Measurements from ENCODE around the gene SPATC1L.

The SPATC1L gene

GRCh38 chr21:46131838-46132651, 52.2 kb downstream of the SPATC1L start:
- ChIA-PET POLR2A (no interaction called here), CTCF (interaction anchor here (1.8 kb wide), 1 partner anchor 158 kb away, joined by 9 read pairs; no protein-coding TSS in a partner anchor)
- H3K4me3 ChIP-seq (ENCODE audit: low read depth, low read length), result no peak overlapping the region
- TF ChIP-seq, protein P1, sequence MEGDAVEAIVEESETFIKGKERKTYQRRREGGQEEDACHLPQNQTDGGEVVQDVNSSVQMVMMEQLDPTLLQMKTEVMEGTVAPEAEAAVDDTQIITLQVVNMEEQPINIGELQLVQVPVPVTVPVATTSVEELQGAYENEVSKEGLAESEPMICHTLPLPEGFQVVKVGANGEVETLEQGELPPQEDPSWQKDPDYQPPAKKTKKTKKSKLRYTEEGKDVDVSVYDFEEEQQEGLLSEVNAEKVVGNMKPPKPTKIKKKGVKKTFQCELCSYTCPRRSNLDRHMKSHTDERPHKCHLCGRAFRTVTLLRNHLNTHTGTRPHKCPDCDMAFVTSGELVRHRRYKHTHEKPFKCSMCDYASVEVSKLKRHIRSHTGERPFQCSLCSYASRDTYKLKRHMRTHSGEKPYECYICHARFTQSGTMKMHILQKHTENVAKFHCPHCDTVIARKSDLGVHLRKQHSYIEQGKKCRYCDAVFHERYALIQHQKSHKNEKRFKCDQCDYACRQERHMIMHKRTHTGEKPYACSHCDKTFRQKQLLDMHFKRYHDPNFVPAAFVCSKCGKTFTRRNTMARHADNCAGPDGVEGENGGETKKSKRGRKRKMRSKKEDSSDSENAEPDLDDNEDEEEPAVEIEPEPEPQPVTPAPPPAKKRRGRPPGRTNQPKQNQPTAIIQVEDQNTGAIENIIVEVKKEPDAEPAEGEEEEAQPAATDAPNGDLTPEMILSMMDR (IDR thresholded peaks at IDR 0.05; ENCODE audit: insufficient read depth, low read length, missing control alignments), result no peak
- DNase-seq (ENCODE audit: low read depth, low spot score), result no peak

DNA sequence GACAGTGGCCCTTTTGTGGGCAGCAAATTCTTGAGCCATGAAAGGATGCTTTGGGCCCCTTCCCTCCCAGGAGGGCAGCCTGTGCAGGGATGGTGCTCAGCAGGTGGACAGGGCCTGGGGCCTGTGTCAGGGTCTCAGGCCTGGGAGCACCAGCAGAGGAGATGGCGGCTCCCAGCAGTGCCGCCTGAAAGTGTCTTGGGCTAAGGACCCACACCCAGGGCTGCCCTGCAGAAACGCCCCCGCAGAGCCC, 52.7 kb downstream of the SPATC1L start:
- H3K4me3 ChIP-seq (ENCODE audit: low read depth, low read length), result no peak overlapping the region
- CTCF ChIA-PET, result interaction anchor here (1.7 to 1.8 kb wide), 2 partner anchors 158 to 161 kb away, joined by 5 to 9 read pairs; no protein-coding TSS in a partner anchor
- no peak for DNase-seq (ENCODE audit: low read depth, low spot score)
- TF ChIP-seq, protein P1 (IDR thresholded peaks at IDR 0.05; ENCODE audit: insufficient read depth, low read length, missing control alignments), result no peak
- POLR2A ChIA-PET, result interaction anchor here (1.7 kb wide), 1 partner anchor 158 kb away, joined by 7 read pairs; no protein-coding TSS in a partner anchor

DNA sequence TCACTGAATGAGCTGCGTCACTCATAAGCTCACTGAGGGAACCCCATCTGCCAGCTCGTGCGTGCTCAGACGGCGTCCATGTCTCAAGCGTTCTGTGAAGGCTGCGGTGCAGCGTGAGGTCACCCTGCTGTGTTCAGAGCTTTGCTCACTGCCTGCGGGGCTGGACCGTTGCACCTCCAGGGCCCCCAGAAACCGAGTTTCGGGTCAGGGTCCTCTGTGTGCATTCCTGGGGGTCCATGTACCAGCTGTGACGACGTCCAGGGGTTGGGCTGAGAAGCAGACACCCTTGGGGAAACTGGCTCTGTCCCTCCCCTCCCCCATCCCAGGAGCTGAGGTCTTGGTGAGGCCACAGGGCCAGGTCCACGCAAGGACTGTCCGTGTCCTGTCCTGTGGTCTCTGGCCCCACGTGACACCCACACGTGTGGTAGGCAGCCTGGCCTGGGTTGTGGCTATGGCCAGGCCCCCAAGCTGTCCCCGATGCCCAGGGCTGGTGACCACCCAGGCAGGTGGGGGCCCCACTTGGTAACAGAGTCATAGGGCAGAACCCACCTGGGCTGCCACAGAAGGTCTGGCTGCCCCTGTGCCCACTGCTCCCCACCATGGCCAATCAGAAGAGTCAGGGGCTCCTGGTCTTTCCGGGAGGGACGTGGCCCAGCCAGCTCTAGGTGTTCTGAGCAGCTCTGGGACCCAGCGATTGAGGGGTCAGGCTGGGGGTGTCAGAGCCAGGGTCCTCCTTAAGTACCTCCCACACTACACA, 53.2 kb downstream of the SPATC1L start:
- TF ChIP-seq, protein P1 (IDR thresholded peaks at IDR 0.05; ENCODE audit: insufficient read depth, low read length, missing control alignments), result no peak
- CTCF ChIA-PET, result interaction anchor here (1.1 to 3.4 kb wide), 5 partner anchors 9 to 160 kb away, joined by 4 to 14 read pairs (median 6); no protein-coding TSS in a partner anchor
- no peak for DNase-seq (ENCODE audit: low read depth, low spot score)
- no peak overlapping the region for H3K4me3 ChIP-seq (ENCODE audit: low read depth, low read length)
- POLR2A ChIA-PET, result interaction anchor here (1.0 to 1.7 kb wide), 2 partner anchors 52 to 158 kb away, joined by 3 to 7 read pairs; no protein-coding TSS in a partner anchor

- POLR2A ChIA-PET, result interaction anchor here (1.0 to 1.7 kb wide), 2 partner anchors 51 to 157 kb away, joined by 3 to 7 read pairs; no protein-coding TSS in a partner anchor
Measured at GRCh38 chr21:46129846-46130651, 54.2 kb downstream of the SPATC1L start.

GRCh38 chr21:46128933-46129571, 55.2 kb downstream of the SPATC1L start:
- CTCF ChIA-PET, result interaction anchor here (1.4 to 3.4 kb wide), 4 partner anchors 11 to 159 kb away, joined by 5 to 17 read pairs (median 12); no protein-coding TSS in a partner anchor
- no peak overlapping the region for H3K4me3 ChIP-seq (ENCODE audit: low read depth, low read length)
- POLR2A ChIA-PET, result interaction anchor here (0.8 to 1.1 kb wide), 3 partner anchors 9 to 147 kb away, joined by 3 to 4 read pairs (median 3); partner anchors contain the start of gene COL6A1
- TF ChIP-seq, protein P1 (IDR thresholded peaks at IDR 0.05; ENCODE audit: insufficient read depth, low read length, missing control alignments), result no peak
- no peak for DNase-seq (ENCODE audit: low read depth, low spot score)

More at GRCh38 chr21:46129846-46130651, 54.2 kb downstream of the SPATC1L start:
- TF ChIP-seq, protein P1 (IDR thresholded peaks at IDR 0.05; ENCODE audit: insufficient read depth, low read length, missing control alignments), result no peak
- DNase-seq (ENCODE audit: low read depth, low spot score), result no peak
- H3K4me3 ChIP-seq (ENCODE audit: low read depth, low read length), result no peak overlapping the region
- CTCF ChIA-PET, result interaction anchor here (1.1 to 3.4 kb wide), 7 partner anchors 8 to 159 kb away, joined by 4 to 17 read pairs (median 6); no protein-coding TSS in a partner anchor
